BLaER1 treated with 17β-estradiol and CSF1 and Interleukin-3, amounts not matched to agents 10 nM and 100 nM (cell line): ENCODE measurements around the gene WDFY2.

Source experiments
- H3K27ac ChIP-seq, 11 experiments: shearing (Covaris generic); formaldehyde crosslinking; 2 replicates each; pipeline ENCODE4 v1.8.1; 2022
- H3K27me3 ChIP-seq, 11 experiments: shearing (Covaris generic); formaldehyde crosslinking; 2 replicates each; pipeline ENCODE4 v1.8.1; 2022
- H3K36me3 ChIP-seq, 11 experiments: shearing (Covaris generic); formaldehyde crosslinking; 2 replicates each; pipeline ENCODE4 v1.8.1; 2022
- H3K4me1 ChIP-seq, 10 experiments: shearing (Covaris generic); formaldehyde crosslinking; 2 replicates each; pipeline ENCODE4 v1.8.1; 2022
- H3K4me2 ChIP-seq, 11 experiments: shearing (Covaris generic); formaldehyde crosslinking; 2 replicates each; pipeline ENCODE4 v1.8.1; 2022
- H3K4me3 ChIP-seq, 10 experiments: shearing (Covaris generic); formaldehyde crosslinking; 2 replicates each; pipeline ENCODE4 v1.8.1; 2022
- H3K9ac ChIP-seq, 11 experiments: shearing (Covaris generic); formaldehyde crosslinking; 2 replicates each; pipeline ENCODE4 v1.8.1; 2022
- H3K9me3 ChIP-seq, 11 experiments: shearing (Covaris generic); formaldehyde crosslinking; replicated peaks in 1 of 11; 2 replicates each; pipeline ENCODE4 v1.8.1; 2022
- H4K20me1 ChIP-seq, 11 experiments: shearing (Covaris generic); formaldehyde crosslinking; 2 replicates each; pipeline ENCODE4 v1.8.1; 2022
- Cebpa-rat ChIP-seq, 11 experiments: shearing (Covaris generic); IDR thresholded peaks; 2 replicates each; pipeline ENCODE4 v1.8.1; 2022

WDFY2 gene

DNA sequence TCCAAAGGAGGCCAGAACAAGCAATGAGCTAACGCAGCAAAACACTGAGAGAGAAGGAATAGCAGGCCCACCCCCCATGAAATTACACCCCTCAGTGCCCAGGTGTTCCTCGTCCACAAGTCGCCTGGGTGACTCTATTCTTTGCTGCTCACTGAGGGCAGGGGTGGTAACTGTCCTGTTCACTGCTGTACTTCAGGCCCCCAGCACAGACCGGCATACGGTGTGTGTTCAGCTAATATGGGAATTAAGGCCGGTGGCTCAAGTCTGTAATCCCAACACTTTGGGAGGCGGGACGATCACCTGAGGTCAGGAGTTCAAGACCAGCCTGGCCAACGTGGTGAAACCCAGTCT lies 187.8 kb downstream of the WDFY2 start:
- Histone ChIP-seq H3K9me3 (no peaks in the 10 kb centered on the region), H3K27me3 (no peaks in the 10 kb centered on the region), H3K36me3 (peaks cover 0 to 20% (median 3%) of the 10 kb centered on the region in 11 experiments; a peak in 9 of 22 replicates), H3K9ac (no peak overlapping the region), H4K20me1 (peaks cover 0 to 8% (median 0%) of the 10 kb centered on the region in 11 experiments; a peak in 2 of 22 replicates), H3K27ac (no peak overlapping the region), H3K4me1 (no peaks in the 10 kb centered on the region), H3K4me2 (no peak overlapping the region), H3K4me3 (no peak overlapping the region)
- TF ChIP-seq Cebpa-rat (IDR thresholded peaks at IDR 0.05): no peak

DNA sequence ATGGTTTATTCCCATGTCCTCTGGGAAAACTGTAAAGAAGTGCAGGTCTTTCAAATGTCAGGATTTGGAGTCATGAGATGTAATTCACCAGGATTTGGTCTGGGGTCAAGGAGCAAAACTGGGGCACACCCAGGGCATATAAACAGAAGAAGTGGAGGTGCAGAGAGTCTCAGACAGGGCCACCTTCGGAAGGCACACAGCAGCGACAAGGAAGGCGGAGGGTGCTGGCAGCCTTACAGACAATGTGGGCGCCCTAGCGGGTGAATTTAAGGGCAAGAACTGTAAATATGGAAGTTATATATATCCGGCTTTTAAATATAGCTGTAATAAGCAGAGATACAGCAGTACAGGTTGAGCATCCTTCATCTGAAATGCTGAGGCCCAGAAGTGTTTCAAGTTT lies 188.5 kb downstream of the WDFY2 start:
- TF ChIP-seq Cebpa-rat (IDR thresholded peaks at IDR 0.05): no peak

DNA sequence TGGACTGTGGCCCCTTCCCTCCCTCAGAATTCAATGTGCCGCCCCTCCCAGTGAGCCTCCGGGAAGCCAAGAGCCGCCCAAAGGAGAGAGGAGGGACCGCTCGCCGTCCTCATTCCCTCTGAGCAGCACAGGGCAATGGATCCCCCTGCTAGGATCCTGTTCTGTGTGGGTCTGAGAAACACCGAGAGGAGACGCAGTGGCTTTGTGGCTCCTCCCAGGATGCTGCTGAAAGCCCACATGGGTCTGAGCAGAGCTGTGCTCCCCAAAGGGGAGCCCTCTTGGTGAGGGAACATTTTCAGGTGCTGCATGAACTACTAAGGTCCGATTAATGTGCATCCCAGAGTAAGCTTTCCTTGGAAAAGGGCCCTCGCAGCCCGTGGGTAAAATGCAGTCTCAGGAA lies 189.3 kb downstream of the WDFY2 start:
- H3K36me3 ChIP-seq: peaks cover 0 to 6% (median 0%) of the 10 kb centered on the region in 11 experiments; a peak in 2 of 22 replicates
- no peak overlapping the region for H3K9ac ChIP-seq
- no peak overlapping the region for H3K4me2 ChIP-seq
- peaks cover 0 to 10% (median 2%) of the 10 kb centered on the region in 10 experiments; a peak in 6 of 20 replicates for H3K4me1 ChIP-seq
- no peak overlapping the region for H3K4me3 ChIP-seq
- H4K20me1 ChIP-seq: peaks cover 0 to 8% (median 0%) of the 10 kb centered on the region in 11 experiments; a peak in 2 of 22 replicates
- no peak for TF ChIP-seq Cebpa-rat (IDR thresholded peaks at IDR 0.05)
- H3K27me3 ChIP-seq: no peaks in the 10 kb centered on the region
- H3K27ac ChIP-seq: no peak overlapping the region
- no peaks in the 10 kb centered on the region for H3K9me3 ChIP-seq

More for the DNA sequence above, 188.5 kb downstream of the WDFY2 start:
- Histone ChIP-seq H3K4me1 (peaks cover 0 to 2% (median under 1%) of the 10 kb centered on the region in 10 experiments; a peak in 6 of 20 replicates), H3K27me3 (no peaks in the 10 kb centered on the region), H3K4me3 (no peak overlapping the region), H4K20me1 (peaks cover 0 to 8% (median 0%) of the 10 kb centered on the region in 11 experiments; a peak in 2 of 22 replicates), H3K36me3 (peaks cover 0 to 13% (median 0%) of the 10 kb centered on the region in 11 experiments; a peak in 2 of 22 replicates), H3K27ac (no peak overlapping the region), H3K4me2 (no peak overlapping the region), H3K9ac (no peak overlapping the region), H3K9me3 (no peaks in the 10 kb centered on the region)

DNA sequence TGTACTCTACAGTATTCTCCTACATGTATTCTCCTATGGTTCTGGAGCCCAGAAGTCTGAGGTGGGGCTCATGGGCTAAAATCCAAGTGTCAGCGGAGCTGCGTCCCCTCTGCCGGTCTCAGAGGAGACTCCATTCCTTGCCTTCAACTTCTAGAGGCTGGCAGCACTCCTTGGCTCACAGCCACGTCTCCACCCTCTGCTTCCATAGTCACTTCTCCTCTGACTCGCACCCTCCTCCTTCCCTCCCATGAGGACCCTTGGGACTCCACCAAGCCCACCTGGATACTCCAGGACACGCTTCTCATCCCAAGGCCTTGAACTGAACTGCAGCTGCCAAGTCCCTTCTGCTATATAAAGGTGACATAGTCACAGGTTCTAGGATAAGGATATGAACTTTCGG lies 191.9 kb downstream of the WDFY2 start:
- H4K20me1 ChIP-seq: no peaks in the 10 kb centered on the region
- no peak overlapping the region for H3K4me2 ChIP-seq
- no peak overlapping the region for H3K9ac ChIP-seq
- H3K4me3 ChIP-seq: no peak overlapping the region
- no peak overlapping the region for H3K27ac ChIP-seq
- no peaks in the 10 kb centered on the region for H3K27me3 ChIP-seq
- no peak for TF ChIP-seq Cebpa-rat (IDR thresholded peaks at IDR 0.05)
- H3K9me3 ChIP-seq: no peaks in the 10 kb centered on the region
- peaks cover 0 to 11% (median 2%) of the 10 kb centered on the region in 10 experiments; a peak in 6 of 20 replicates for H3K4me1 ChIP-seq
- no peaks in the 10 kb centered on the region for H3K36me3 ChIP-seq

DNA sequence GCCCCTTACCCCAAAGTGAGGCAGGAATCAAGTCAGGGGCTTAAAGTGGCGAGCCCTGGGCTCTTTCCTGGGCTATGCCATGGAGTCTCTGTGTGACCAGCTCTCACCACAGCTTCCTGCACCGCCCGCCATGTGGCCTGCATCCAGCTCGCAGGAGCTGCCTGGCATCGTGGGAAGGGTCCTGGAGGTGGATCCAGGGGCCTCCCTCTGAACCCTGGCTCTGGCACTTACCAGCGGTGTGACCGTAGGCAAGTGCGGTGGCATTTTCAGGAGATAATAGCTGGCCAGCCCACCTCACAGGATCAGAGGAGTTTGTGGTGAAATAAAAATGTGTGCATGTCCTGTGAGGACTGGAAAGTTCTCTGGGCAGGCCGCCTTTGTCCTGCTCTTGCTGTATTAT lies 193.7 kb downstream of the WDFY2 start:
- H3K9ac ChIP-seq: no peak overlapping the region
- H3K4me1 ChIP-seq: peaks cover 0 to 11% (median 2%) of the 10 kb centered on the region in 10 experiments; a peak in 6 of 20 replicates
- H3K9me3 ChIP-seq: no peaks in the 10 kb centered on the region
- no peaks in the 10 kb centered on the region for H3K27me3 ChIP-seq
- no peak overlapping the region for H3K4me3 ChIP-seq
- H3K27ac ChIP-seq: no peak overlapping the region
- no peak for TF ChIP-seq Cebpa-rat (IDR thresholded peaks at IDR 0.05)
- no peaks in the 10 kb centered on the region for H4K20me1 ChIP-seq
- peak overlapping the region in 3 of 11 experiments; percentile 5 to 37 (median 6); a peak in 2 of 22 replicates for H3K4me2 ChIP-seq
- no peaks in the 10 kb centered on the region for H3K36me3 ChIP-seq

DNA sequence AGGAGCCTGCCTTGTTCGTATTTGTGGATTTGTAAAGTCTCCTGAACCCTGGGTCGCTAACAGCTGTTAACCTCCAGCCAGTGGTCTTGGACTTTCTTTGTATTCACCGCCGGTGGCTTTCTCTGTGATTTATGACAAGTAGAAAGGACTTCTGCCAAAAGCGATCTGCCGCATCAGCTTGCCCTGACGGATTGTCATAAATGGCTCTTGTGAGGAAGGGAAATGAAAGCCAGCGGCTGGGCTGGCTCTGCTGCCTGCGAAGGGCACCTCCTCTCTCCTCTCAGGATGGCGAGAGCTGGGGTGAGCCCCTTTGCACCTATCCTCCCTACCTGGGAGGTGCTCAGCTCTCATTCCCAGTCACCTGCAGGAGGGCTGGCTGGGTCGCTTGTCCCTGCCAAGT lies 194.1 kb downstream of the WDFY2 start:
- H3K36me3 ChIP-seq: no peaks in the 10 kb centered on the region
- no peaks in the 10 kb centered on the region for H3K9me3 ChIP-seq
- no peak overlapping the region for H3K4me3 ChIP-seq
- H3K4me2 ChIP-seq: 0 out of 22 replicates have a peak overlapping the region, but pooled peaks of 1 of the 11 experiments have one; percentile 5
- TF ChIP-seq Cebpa-rat (IDR thresholded peaks at IDR 0.05): no peak
- no peaks in the 10 kb centered on the region for H4K20me1 ChIP-seq
- H3K27ac ChIP-seq: no peak overlapping the region
- no peaks in the 10 kb centered on the region for H3K27me3 ChIP-seq
- no peak overlapping the region for H3K9ac ChIP-seq
- H3K4me1 ChIP-seq: peaks cover 0 to 11% (median 2%) of the 10 kb centered on the region in 10 experiments; a peak in 6 of 20 replicates

DNA sequence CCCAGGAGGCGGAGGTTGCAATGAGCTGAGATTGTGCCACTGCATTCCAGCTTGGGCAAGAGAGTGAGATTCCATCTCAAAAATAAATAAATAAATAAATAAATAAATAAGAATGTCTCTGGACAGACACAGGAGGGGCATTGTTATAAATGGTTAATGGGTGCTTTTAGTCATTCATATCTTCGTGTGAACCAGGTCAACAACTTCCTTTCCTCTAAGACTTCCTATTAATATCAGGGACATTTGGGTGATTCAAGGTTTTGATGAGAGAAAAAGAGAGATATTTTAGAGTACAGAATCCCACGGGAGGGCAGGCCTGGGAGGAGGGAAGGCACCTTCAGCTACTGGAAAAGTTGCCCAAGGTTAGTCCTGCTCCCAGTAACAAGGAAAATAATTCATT lies 195.8 kb downstream of the WDFY2 start:
- Histone ChIP-seq H3K4me3 (no peak overlapping the region), H3K9ac (no peak overlapping the region), H3K36me3 (no peaks in the 10 kb centered on the region), H4K20me1 (no peaks in the 10 kb centered on the region), H3K27me3 (no peaks in the 10 kb centered on the region), H3K4me1 (peaks cover 0 to 11% (median 2%) of the 10 kb centered on the region in 10 experiments; a peak in 6 of 20 replicates), H3K4me2 (no peak overlapping the region; a peak in 1 of 22 replicates), H3K9me3 (no peaks in the 10 kb centered on the region), H3K27ac (no peak overlapping the region)
- TF ChIP-seq Cebpa-rat (IDR thresholded peaks at IDR 0.05): no peak

DNA sequence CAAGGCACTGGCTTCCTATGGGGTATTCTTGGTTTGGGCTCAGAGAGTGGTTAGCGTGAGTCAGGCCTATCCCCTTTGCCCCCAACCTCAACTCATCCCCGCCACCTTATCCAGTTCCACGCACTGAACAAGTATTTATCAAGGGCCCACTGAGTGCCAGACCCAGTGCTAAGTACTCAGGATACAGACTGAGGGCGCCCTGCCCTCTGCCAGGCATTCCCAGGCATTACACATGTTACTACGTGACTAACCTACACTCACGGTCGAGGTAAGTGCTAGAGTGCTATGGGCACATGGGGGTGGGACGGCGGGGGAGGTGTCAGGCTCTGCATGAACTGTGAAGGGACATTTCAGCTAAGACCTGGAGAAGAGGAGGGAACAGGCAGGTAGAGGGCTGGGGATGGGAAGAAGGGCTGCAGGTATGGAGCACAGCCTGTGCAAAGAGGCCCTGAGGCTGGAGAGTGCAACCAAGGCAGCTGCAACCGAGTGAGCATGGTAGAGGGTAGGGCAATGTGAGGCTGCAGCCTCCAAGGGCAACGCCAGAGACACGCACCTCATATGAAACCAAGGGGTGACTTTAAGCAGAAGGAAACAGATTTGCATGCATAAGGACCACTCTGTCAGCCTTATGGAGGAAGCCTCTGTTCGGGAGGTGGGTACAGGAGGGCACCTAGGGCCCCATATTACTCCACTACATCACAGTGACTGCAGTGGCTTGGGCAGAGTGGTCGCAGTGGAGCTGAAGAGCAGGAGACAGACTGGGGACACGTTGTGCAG lies 197.2 kb downstream of the WDFY2 start:
- Histone ChIP-seq H3K27ac (no peak overlapping the region), H3K36me3 (no peaks in the 10 kb centered on the region), H3K4me1 (peaks cover 0 to 18% (median 3%) of the 10 kb centered on the region in 10 experiments; a peak in 7 of 20 replicates), H3K4me2 (no peak overlapping the region), H3K9me3 (no peaks in the 10 kb centered on the region), H3K9ac (no peak overlapping the region), H4K20me1 (no peaks in the 10 kb centered on the region), H3K4me3 (no peak overlapping the region), H3K27me3 (no peaks in the 10 kb centered on the region)
- TF ChIP-seq Cebpa-rat (IDR thresholded peaks at IDR 0.05): no peak

DNA sequence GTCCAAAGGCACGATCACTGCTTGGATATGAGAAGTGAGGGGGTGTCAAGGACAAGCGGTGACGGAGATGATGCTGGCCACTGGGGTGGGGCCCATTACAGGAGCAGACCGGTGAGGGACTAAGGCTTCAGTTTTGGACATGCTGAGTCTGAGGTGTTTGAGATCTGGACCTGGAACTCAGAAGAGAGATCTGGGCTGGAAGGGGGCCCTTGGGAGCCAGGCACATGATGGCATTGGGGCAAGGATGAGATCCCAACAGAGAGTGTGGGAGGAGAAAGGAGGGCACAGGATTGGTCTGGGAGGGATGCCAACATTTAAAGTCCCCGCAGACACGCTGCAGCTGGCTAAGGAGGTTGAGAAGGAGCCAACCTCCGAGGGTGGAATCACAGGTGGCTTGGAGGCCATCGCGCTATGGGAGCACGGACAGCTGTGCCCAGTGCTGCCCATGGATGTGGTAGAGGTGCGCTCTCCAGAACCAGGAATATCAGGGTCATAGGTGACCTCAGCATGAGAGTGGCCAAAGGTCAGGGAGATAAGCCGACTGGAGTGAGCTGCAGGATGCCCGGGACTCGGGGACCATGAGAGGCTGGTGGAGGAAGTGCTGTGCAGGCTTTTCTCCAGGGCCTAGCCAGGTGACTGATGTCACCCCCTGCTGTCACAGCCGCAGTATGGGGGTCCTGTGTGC lies 197.9 kb downstream of the WDFY2 start:
- TF ChIP-seq Cebpa-rat (IDR thresholded peaks at IDR 0.05): no peak
- H3K4me1 ChIP-seq: peaks cover 0 to 18% (median 3%) of the 10 kb centered on the region in 10 experiments; a peak in 7 of 20 replicates
- no peaks in the 10 kb centered on the region for H3K9me3 ChIP-seq
- H3K4me2 ChIP-seq: no peak overlapping the region
- no peaks in the 10 kb centered on the region for H3K36me3 ChIP-seq
- no peak overlapping the region for H3K27ac ChIP-seq
- H3K27me3 ChIP-seq: no peaks in the 10 kb centered on the region
- H3K4me3 ChIP-seq: no peak overlapping the region
- H3K9ac ChIP-seq: no peak overlapping the region
- no peaks in the 10 kb centered on the region for H4K20me1 ChIP-seq
